ENCODE results near the gene RCBTB1. TPM values are rescaled to one million over a fixed set of nuclear protein-coding genes. Genes with fewer than 3 reads are reported as not detected.

Gene RCBTB1
- total and polyA plus RNA-seq, 10 of the 15 experiments (the other 5 are each of a cell fraction or from before 2014, with no cell fraction given), result 5.1 to 13.5 (median 11.2) TPM

DNA sequence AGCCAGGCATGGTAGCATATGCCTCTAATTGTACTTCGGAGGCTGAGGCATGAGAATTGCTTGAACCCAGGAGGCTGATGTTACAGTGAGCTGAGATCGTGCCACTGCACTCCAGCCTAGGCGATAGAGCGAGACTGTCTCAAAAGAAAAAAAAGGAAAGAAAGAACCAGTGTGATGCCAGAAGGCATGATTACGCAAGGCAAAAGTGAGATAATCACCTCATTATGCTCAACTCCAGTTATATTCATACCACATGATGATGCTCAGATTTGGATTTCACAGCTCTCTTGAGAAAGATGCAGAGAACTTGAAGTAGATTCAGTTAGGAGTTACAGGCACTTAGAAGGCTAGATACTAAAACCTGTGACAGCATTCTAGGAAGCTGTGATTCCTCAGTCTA, 21.8 kb downstream of the RCBTB1 start:
- FAIRE-seq, result no peak
- 80% methylated on average over 5 of the region's 5 CpGs for WGBS (ENCODE audit: insufficient coverage, insufficient replicate concordance, low lambda C conversion rate, missing lambda C conversion rate)
- RAD21 ChIA-PET (ENCODE audit: unreplicated experiment), result no interaction called here
- Histone ChIP-seq H2AFZ (ENCODE audit: control insufficient read depth, low read depth, low read length) (no peak overlapping the region), H3K4me2 (ENCODE audit: control insufficient read depth, insufficient read depth) (no peak overlapping the region), H4K20me1 (ENCODE audit: control insufficient read depth, insufficient read depth) (no peaks in the 10 kb centered on the region), H3K9ac (ENCODE audit: control insufficient read depth, insufficient read depth, low read length) (no peak overlapping the region), H3K9me3 (replicated peaks; ENCODE audit: control insufficient read depth, insufficient read depth, low read length) (no peaks in the 10 kb centered on the region; the same call in 2 of the 3 replicates), H3K36me3 (ENCODE audit: control insufficient read depth in 2 of 2, insufficient read depth in 2 of 2, low read length in 1 of 2) (peaks cover 0 to 4% of the 10 kb centered on the region in 2 experiments; a peak in 1 of 4 replicates), H3K4me1 (ENCODE audit: control insufficient read depth, insufficient read depth, low read length) (no peaks in the 10 kb centered on the region), H3K4me3 (no peak overlapping the region), H3K27ac (ENCODE audit: control insufficient read depth, insufficient read depth) (no peak overlapping the region), H3K27me3 (replicated peaks in 1 of 2; ENCODE audit: control insufficient read depth in 2 of 2, insufficient read depth in 2 of 2, low read length in 1 of 2) (no peaks in the 10 kb centered on the region), H3K79me2 (ENCODE audit: control insufficient read depth, insufficient read depth, low read length) (no peaks in the 10 kb centered on the region)
- intact Hi-C loops (cut with micrococcal nuclease; ENCODE audit: unreplicated experiment), result no loop called here
- POLR2A ChIA-PET, result interaction anchor here (0.7 kb wide), 1 partner anchor 13 kb away, joined by 4 read pairs; no protein-coding TSS in a partner anchor
- TF ChIP-seq CBFB (IDR thresholded peaks at IDR 0.05; ENCODE audit: low read depth), result no peak
- in situ Hi-C loops (cut with MboI), result no loop called here
- ATAC-seq, result no peak
- no TSS peak for BruUV-seq (replicated peaks)
- no peak for DNase-seq (ENCODE audit: low read depth, low spot score)
- SMC1A ChIA-PET (ENCODE audit: uncharacterized antibody, unreplicated experiment), result no interaction called here
- CTCF ChIA-PET, result no interaction called here

DNA sequence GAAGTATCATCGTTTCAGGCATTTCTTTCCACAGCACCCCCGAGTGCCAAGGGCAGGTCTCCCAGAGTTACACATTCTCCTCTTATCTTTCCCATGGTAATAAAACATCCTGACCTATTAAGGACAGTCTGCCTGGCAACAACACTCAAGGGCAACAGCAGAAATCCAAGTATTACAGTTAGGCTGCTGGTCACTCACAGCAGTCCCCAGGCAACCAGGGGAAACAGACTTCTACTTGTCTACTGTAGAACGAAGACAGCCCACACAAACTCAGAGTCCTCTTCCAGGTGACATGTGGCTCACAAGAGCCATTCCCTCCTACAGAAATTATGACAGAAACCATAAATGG, 24.3 kb downstream of the RCBTB1 start:
- Histone ChIP-seq H3K79me2 (ENCODE audit: control insufficient read depth, insufficient read depth, low read length) (no peaks in the 10 kb centered on the region), H3K4me1 (ENCODE audit: control insufficient read depth, insufficient read depth, low read length) (no peaks in the 10 kb centered on the region), H3K4me3 (no peak overlapping the region), H3K4me2 (ENCODE audit: control insufficient read depth, insufficient read depth) (no peak overlapping the region), H3K9ac (ENCODE audit: control insufficient read depth, insufficient read depth, low read length) (no peak overlapping the region), H3K27ac (ENCODE audit: control insufficient read depth, insufficient read depth) (no peak overlapping the region), H3K36me3 (ENCODE audit: control insufficient read depth in 2 of 2, insufficient read depth in 2 of 2, low read length in 1 of 2) (no peaks in the 10 kb centered on the region; a peak in 1 of 4 replicates), H3K27me3 (replicated peaks in 1 of 2; ENCODE audit: control insufficient read depth in 2 of 2, insufficient read depth in 2 of 2, low read length in 1 of 2) (no peaks in the 10 kb centered on the region), H3K9me3 (replicated peaks; ENCODE audit: control insufficient read depth, insufficient read depth, low read length) (no peaks in the 10 kb centered on the region; the same call in 2 of the 3 replicates), H2AFZ (ENCODE audit: control insufficient read depth, low read depth, low read length) (no peak overlapping the region), H4K20me1 (ENCODE audit: control insufficient read depth, insufficient read depth) (no peaks in the 10 kb centered on the region)
- BruUV-seq (replicated peaks), result no TSS peak
- 96% methylated on average over 3 of the region's 3 CpGs for WGBS (ENCODE audit: insufficient coverage, insufficient replicate concordance, low lambda C conversion rate, missing lambda C conversion rate)
- POLR2A ChIA-PET, result interaction anchor here (0.6 to 0.7 kb wide), 2 partner anchors 195 to 1581 kb away, joined by 3 to 5 read pairs; no protein-coding TSS in a partner anchor
- SMC1A ChIA-PET (ENCODE audit: uncharacterized antibody, unreplicated experiment), result interaction anchor here (1.4 kb wide), 1 partner anchor 55 kb away, joined by 3 read pairs; no protein-coding TSS in a partner anchor
- RAD21 ChIA-PET (ENCODE audit: unreplicated experiment), result no interaction called here
- FAIRE-seq, result no peak
- no peak for ATAC-seq
- CTCF ChIA-PET, result interaction anchor here (0.6 to 0.8 kb wide), 2 partner anchors 21 to 64 kb away, joined by 3 read pairs; no protein-coding TSS in a partner anchor
- intact Hi-C loops (cut with micrococcal nuclease; ENCODE audit: unreplicated experiment), result no loop called here
- DNase-seq (ENCODE audit: low read depth, low spot score), result no peak
- in situ Hi-C loops (cut with MboI), result no loop called here
- TF ChIP-seq MEF2B (IDR thresholded peaks at IDR 0.05; ENCODE audit: partially characterized antibody, poor library complexity, severe bottlenecking) (no peak), ZNF384 (IDR thresholded peaks at IDR 0.05; ENCODE audit: borderline replicate concordance, low read depth, low read length) (no peak), TCF12 (IDR thresholded peaks at IDR 0.05; ENCODE audit: low read depth, low read length) (no peak)
- TF ChIP-seq, protein P1, sequence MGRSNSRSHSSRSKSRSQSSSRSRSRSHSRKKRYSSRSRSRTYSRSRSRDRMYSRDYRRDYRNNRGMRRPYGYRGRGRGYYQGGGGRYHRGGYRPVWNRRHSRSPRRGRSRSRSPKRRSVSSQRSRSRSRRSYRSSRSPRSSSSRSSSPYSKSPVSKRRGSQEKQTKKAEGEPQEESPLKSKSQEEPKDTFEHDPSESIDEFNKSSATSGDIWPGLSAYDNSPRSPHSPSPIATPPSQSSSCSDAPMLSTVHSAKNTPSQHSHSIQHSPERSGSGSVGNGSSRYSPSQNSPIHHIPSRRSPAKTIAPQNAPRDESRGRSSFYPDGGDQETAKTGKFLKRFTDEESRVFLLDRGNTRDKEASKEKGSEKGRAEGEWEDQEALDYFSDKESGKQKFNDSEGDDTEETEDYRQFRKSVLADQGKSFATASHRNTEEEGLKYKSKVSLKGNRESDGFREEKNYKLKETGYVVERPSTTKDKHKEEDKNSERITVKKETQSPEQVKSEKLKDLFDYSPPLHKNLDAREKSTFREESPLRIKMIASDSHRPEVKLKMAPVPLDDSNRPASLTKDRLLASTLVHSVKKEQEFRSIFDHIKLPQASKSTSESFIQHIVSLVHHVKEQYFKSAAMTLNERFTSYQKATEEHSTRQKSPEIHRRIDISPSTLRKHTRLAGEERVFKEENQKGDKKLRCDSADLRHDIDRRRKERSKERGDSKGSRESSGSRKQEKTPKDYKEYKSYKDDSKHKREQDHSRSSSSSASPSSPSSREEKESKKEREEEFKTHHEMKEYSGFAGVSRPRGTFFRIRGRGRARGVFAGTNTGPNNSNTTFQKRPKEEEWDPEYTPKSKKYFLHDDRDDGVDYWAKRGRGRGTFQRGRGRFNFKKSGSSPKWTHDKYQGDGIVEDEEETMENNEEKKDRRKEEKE (IDR thresholded peaks at IDR 0.05), result no peak
- TF ChIP-seq, protein P2, sequence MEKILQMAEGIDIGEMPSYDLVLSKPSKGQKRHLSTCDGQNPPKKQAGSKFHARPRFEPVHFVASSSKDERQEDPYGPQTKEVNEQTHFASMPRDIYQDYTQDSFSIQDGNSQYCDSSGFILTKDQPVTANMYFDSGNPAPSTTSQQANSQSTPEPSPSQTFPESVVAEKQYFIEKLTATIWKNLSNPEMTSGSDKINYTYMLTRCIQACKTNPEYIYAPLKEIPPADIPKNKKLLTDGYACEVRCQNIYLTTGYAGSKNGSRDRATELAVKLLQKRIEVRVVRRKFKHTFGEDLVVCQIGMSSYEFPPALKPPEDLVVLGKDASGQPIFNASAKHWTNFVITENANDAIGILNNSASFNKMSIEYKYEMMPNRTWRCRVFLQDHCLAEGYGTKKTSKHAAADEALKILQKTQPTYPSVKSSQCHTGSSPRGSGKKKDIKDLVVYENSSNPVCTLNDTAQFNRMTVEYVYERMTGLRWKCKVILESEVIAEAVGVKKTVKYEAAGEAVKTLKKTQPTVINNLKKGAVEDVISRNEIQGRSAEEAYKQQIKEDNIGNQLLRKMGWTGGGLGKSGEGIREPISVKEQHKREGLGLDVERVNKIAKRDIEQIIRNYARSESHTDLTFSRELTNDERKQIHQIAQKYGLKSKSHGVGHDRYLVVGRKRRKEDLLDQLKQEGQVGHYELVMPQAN (conservative IDR thresholded peaks at IDR 0.05), result no peak
- TF ChIP-seq, protein P3, sequence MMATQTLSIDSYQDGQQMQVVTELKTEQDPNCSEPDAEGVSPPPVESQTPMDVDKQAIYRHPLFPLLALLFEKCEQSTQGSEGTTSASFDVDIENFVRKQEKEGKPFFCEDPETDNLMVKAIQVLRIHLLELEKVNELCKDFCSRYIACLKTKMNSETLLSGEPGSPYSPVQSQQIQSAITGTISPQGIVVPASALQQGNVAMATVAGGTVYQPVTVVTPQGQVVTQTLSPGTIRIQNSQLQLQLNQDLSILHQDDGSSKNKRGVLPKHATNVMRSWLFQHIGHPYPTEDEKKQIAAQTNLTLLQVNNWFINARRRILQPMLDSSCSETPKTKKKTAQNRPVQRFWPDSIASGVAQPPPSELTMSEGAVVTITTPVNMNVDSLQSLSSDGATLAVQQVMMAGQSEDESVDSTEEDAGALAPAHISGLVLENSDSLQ (IDR thresholded peaks at IDR 0.05), result no peak

All from GM12878 (cell line).